COLO668 (cell line): ENCODE results near the gene USP15.
A peak's percentile ranks its signal among the peaks of the same experiment; 100 is the strongest.
"Not testable (repeated sequence)": the region's sequence is repeated elsewhere in the genome, so short reads cannot be mapped to it uniquely, and the experiment has no call there.

Experiments used
- DNase-seq: peaks from one replicate; lab custom pipeline; 2025; ENCODE audit not compliant: unreplicated experiment; lab: John Stamatoyannopoulos, UW

The USP15 gene

GRCh38 chr12:62436164-62436503 is 175.9 kb downstream of the USP15 start:
- no peak for DNase-seq

DNA sequence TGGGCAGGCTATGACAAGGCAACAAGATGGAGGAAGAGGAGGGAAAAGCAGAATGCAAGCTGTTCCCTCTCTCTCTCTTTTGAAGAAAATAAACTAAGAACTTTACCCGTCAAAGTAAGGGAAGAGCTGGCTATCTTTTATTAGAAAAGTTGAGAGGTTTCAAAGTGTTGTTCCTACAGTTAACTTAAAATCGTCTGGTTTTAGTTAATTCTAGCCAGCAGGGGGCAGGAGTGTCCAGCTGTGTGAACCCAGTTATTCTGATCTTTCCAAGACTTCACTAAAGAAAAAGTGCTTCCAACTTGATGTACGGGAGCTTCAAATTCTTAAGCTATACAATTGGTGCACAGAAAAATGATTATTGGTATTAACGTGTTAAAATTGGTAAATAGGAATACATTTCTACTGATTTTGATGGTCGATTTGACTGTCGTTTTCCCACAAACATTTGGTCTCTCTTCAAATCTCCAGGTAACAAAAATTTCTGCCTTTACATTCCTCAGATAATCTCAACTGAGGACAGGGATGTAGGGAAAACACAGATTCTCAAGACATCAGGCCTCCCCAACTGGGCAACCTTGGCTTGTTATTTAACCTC is 178.0 kb downstream of the USP15 start:
- DNase-seq = peak; percentile 46

DNA sequence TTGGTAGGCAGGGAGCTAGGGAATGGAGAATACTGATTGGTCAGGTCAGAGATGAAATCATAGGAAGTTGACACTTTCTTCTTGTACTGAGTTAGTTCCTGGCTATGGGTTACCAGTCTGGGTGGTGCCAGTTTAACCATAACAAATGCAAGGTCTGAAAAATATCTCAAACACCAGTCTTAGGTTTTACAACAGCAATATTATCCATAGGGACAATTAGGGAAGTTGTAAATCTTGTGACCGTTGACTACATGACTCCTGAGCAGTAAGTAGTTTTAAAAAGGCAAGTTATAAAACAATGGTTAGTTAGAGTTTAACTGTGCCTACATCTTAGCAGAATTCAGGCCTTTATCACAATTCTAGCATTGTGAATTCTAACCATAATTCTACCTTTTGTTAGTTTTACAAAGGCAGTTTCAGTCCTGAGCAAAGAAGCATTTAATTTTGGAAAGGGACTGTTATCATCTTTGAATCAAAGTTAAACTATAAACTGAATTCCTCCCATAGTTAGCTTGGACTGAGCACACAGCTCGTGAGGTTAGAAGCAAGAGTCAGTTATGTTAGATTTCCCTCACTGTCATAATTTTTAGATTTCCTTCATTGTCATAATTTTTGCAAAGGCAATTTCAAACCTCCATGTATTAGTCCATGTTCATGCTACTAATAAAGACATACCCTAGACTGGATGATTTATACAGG is 186.7 kb downstream of the USP15 start:
- no peak for DNase-seq

DNA sequence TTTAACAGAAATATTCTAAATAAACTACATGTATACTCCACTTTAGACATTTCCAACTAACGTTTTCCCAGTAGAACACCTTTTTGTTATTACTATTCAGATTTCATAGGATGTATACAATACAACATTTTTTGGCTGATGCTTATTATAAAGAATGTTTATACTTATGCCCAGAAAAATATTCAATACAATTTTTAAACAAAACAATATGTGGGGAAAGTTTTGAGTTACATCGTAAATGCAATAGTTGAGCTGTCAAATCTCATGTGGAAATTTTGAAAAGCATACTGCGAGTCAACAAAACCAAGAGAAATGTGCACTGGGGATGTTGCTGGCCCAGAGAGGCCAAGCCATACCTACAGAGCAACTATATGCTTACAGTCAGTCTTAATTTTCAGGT is 188.2 kb downstream of the USP15 start:
- DNase-seq = no peak

GRCh38 chr12:62455429-62455828 is 195.2 kb downstream of the USP15 start:
- DNase-seq = not testable (repeated sequence)

DNA sequence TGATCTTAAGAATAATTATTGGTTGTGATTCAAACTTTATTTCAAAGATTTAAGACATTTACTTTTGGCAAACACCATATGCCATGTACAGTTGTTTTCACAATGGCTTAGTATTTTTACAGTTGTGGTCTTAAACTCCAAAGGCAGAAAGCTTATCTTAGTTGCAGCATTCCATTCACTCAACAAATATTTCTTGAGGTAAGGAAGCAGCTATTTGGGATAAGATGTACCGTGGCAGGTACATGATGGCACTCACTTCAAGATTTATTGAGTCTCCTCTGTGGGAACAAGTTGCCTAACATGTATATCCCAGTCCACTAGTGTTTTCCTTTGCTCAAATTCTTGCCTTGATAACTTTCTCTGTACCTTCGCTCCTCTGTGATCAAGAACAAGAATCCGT is 198.4 kb downstream of the USP15 start:
- no peak for DNase-seq

GRCh38 chr12:62459976-62460375 is 199.8 kb downstream of the USP15 start:
- DNase-seq = no peak

DNA sequence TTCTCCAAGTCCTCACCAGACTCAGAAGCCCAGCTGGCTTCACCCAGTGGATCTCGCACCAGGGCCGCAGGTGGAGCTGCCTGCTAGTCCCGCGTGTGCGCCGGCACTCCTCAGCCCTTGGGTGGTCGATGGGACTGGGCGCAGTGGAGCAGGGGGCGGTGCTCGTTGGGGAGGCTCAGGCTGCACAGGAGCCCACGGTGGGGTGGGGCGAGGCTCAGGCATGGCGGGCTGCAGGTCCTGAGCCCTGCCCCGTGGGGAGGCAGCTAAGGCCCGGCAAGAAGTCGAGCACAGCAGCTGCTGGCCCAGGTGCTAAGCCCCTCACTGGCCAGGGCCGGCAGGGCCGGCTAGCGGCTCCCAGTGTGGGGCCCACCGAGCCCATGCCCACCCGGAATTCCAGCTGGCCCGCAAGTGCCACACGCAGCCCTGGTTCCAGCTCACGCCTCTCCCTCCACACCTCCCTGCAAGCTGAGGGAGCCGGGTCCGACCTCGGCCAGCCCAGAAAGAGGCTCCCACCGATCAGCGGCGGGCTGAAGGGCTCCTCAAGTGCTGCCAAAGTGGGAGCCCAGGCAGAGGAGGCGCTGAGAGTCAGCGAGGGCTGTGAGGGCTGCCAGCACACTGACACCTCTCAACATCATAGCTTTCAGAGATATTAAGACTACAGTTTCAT is 201.1 kb downstream of the USP15 start:
- not testable (repeated sequence) for DNase-seq

DNA sequence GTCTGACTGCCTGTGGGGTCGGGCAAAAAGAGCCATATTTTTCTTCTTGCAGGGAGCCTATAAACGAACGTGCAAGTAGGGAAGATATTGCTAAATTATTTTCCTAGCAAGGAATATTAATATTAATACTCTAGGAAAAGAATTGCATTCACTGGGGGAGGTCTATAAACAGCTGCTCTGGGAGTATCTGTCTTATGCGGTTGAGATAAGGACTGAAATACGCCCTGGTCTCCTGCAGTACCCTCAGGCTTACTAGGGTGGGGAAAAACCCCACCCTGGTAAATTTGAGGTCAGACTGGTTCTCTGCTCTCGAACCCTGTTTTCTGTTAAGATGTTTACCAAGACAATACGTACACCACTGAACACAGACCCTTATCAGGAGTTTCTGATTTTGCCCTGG is 203.0 kb downstream of the USP15 start:
- DNase-seq = not testable (repeated sequence)
